ENCODE data around the gene GNAS-AS1. TPM values are rescaled to one million over a fixed set of nuclear protein-coding genes. Genes with fewer than 3 reads are reported as not detected.
"Not testable (repeated sequence)": the region's sequence is repeated elsewhere in the genome, so short reads cannot be mapped to it uniquely, and the experiment has no call there.

The GNAS-AS1 gene
- total RNA-seq, 1 experiment from 2014 or later = 4.0 TPM

GRCh38 chr20:58820515-58820914, 30.2 kb downstream of the GNAS-AS1 start:
- not testable (repeated sequence) for H3K4me3 ChIP-seq (ENCODE audit: low read length); H2AFZ ChIP-seq (ENCODE audit: low read length); H3K27ac ChIP-seq (ENCODE audit: low read length); H3K79me2 ChIP-seq (ENCODE audit: low read length); DNase-seq; H3K4me2 ChIP-seq (ENCODE audit: low read depth, low read length, poor library complexity, severe bottlenecking); H3K9ac ChIP-seq (ENCODE audit: low read length); H3K9me3 ChIP-seq (ENCODE audit: low read length); H3K4me1 ChIP-seq (ENCODE audit: low read length); H3K36me3 ChIP-seq (ENCODE audit: insufficient read depth, low read length); H3K27me3 ChIP-seq (ENCODE audit: low read length); H3K9me2 ChIP-seq (replicated peaks; ENCODE audit: insufficient read depth, low read length); H4K20me1 ChIP-seq (ENCODE audit: insufficient read depth, low read depth, low read length)

- H3K27me3 ChIP-seq (ENCODE audit: low read length) = no peaks in the 10 kb centered on the region
- H3K4me1 ChIP-seq (ENCODE audit: low read length) = no peaks in the 10 kb centered on the region
- DNase-seq = no peak
- no peak overlapping the region for H3K9ac ChIP-seq (ENCODE audit: low read length)
- no peaks in the 10 kb centered on the region for H3K79me2 ChIP-seq (ENCODE audit: low read length)
- no peaks in the 10 kb centered on the region for H3K36me3 ChIP-seq (ENCODE audit: insufficient read depth, low read length)
- H3K4me2 ChIP-seq (ENCODE audit: low read depth, low read length, poor library complexity, severe bottlenecking) = no peak overlapping the region
- H3K27ac ChIP-seq (ENCODE audit: low read length) = no peak overlapping the region
- H2AFZ ChIP-seq (ENCODE audit: low read length) = no peak overlapping the region
- no peaks in the 10 kb centered on the region for H3K9me3 ChIP-seq (ENCODE audit: low read length)
- no peak overlapping the region for H3K4me3 ChIP-seq (ENCODE audit: low read length)
- no peaks in the 10 kb centered on the region for H3K9me2 ChIP-seq (replicated peaks; ENCODE audit: insufficient read depth, low read length)
- H4K20me1 ChIP-seq (ENCODE audit: insufficient read depth, low read depth, low read length) = 0 out of 2 replicates have a peak, but pooled peaks cover 1% of the 10 kb centered on the region
Observed at GRCh38 chr20:58819921-58820320, 30.8 kb downstream of the GNAS-AS1 start.

GRCh38 chr20:58818586-58819285, 32.0 kb downstream of the GNAS-AS1 start:
- DNase-seq = no peak
- no peaks in the 10 kb centered on the region for H3K4me1 ChIP-seq (ENCODE audit: low read length)
- H3K4me3 ChIP-seq (ENCODE audit: low read length) = no peak overlapping the region
- no peaks in the 10 kb centered on the region for H3K9me2 ChIP-seq (replicated peaks; ENCODE audit: insufficient read depth, low read length)
- H3K9me3 ChIP-seq (ENCODE audit: low read length) = no peaks in the 10 kb centered on the region
- H3K4me2 ChIP-seq (ENCODE audit: low read depth, low read length, poor library complexity, severe bottlenecking) = no peak overlapping the region
- H3K79me2 ChIP-seq (ENCODE audit: low read length) = no peaks in the 10 kb centered on the region
- H3K27me3 ChIP-seq (ENCODE audit: low read length) = no peaks in the 10 kb centered on the region
- no peak overlapping the region for H2AFZ ChIP-seq (ENCODE audit: low read length)
- H3K36me3 ChIP-seq (ENCODE audit: insufficient read depth, low read length) = no peaks in the 10 kb centered on the region
- H3K27ac ChIP-seq (ENCODE audit: low read length) = no peak overlapping the region
- H4K20me1 ChIP-seq (ENCODE audit: insufficient read depth, low read depth, low read length) = no peaks in the 10 kb centered on the region
- H3K9ac ChIP-seq (ENCODE audit: low read length) = no peak overlapping the region

GRCh38 chr20:58817748-58818147, 33.0 kb downstream of the GNAS-AS1 start:
- no peaks in the 10 kb centered on the region for H3K9me3 ChIP-seq (ENCODE audit: low read length)
- no peak overlapping the region for H3K4me2 ChIP-seq (ENCODE audit: low read depth, low read length, poor library complexity, severe bottlenecking)
- no peak for DNase-seq
- no peaks in the 10 kb centered on the region for H4K20me1 ChIP-seq (ENCODE audit: insufficient read depth, low read depth, low read length)
- H3K4me1 ChIP-seq (ENCODE audit: low read length) = no peaks in the 10 kb centered on the region
- no peaks in the 10 kb centered on the region for H3K9me2 ChIP-seq (replicated peaks; ENCODE audit: insufficient read depth, low read length)
- no peak overlapping the region for H3K27ac ChIP-seq (ENCODE audit: low read length)
- no peak overlapping the region for H2AFZ ChIP-seq (ENCODE audit: low read length)
- no peaks in the 10 kb centered on the region for H3K36me3 ChIP-seq (ENCODE audit: insufficient read depth, low read length)
- H3K9ac ChIP-seq (ENCODE audit: low read length) = no peak overlapping the region
- no peaks in the 10 kb centered on the region for H3K27me3 ChIP-seq (ENCODE audit: low read length)
- H3K4me3 ChIP-seq (ENCODE audit: low read length) = no peak overlapping the region
- H3K79me2 ChIP-seq (ENCODE audit: low read length) = no peaks in the 10 kb centered on the region

- no peak overlapping the region for H3K4me2 ChIP-seq (ENCODE audit: low read depth, low read length, poor library complexity, severe bottlenecking)
- no peaks in the 10 kb centered on the region for H3K4me1 ChIP-seq (ENCODE audit: low read length)
- H3K9me2 ChIP-seq (replicated peaks; ENCODE audit: insufficient read depth, low read length) = no peaks in the 10 kb centered on the region
- no peaks in the 10 kb centered on the region for H3K79me2 ChIP-seq (ENCODE audit: low read length)
- H4K20me1 ChIP-seq (ENCODE audit: insufficient read depth, low read depth, low read length) = no peaks in the 10 kb centered on the region
- no peaks in the 10 kb centered on the region for H3K9me3 ChIP-seq (ENCODE audit: low read length)
- no peaks in the 10 kb centered on the region for H3K27me3 ChIP-seq (ENCODE audit: low read length)
- H3K36me3 ChIP-seq (ENCODE audit: insufficient read depth, low read length) = no peaks in the 10 kb centered on the region
- no peak overlapping the region for H3K27ac ChIP-seq (ENCODE audit: low read length)
- no peak overlapping the region for H3K4me3 ChIP-seq (ENCODE audit: low read length)
- DNase-seq = no peak
- no peak overlapping the region for H3K9ac ChIP-seq (ENCODE audit: low read length)
- no peak overlapping the region for H2AFZ ChIP-seq (ENCODE audit: low read length)
Observed at GRCh38 chr20:58816957-58817651, 33.6 kb downstream of the GNAS-AS1 start.

- Histone ChIP-seq H4K20me1 (ENCODE audit: insufficient read depth, low read depth, low read length) (no peaks in the 10 kb centered on the region), H3K9me3 (ENCODE audit: low read length) (no peaks in the 10 kb centered on the region), H3K9me2 (replicated peaks; ENCODE audit: insufficient read depth, low read length) (no peaks in the 10 kb centered on the region), H3K4me2 (ENCODE audit: low read depth, low read length, poor library complexity, severe bottlenecking) (no peak overlapping the region), H3K79me2 (ENCODE audit: low read length) (no peaks in the 10 kb centered on the region), H3K4me3 (ENCODE audit: low read length) (no peak overlapping the region), H3K4me1 (ENCODE audit: low read length) (no peaks in the 10 kb centered on the region), H3K27ac (ENCODE audit: low read length) (no peak overlapping the region), H2AFZ (ENCODE audit: low read length) (no peak overlapping the region), H3K27me3 (ENCODE audit: low read length) (no peaks in the 10 kb centered on the region), H3K9ac (ENCODE audit: low read length) (no peak overlapping the region), H3K36me3 (ENCODE audit: insufficient read depth, low read length) (no peaks in the 10 kb centered on the region)
- DNase-seq = no peak
Observed at GRCh38 chr20:58816051-58816450, 34.7 kb downstream of the GNAS-AS1 start.

GRCh38 chr20:58815448-58815847, 35.3 kb downstream of the GNAS-AS1 start:
- Histone ChIP-seq H3K27ac (ENCODE audit: low read length) (no peak overlapping the region), H3K9ac (ENCODE audit: low read length) (no peak overlapping the region), H4K20me1 (ENCODE audit: insufficient read depth, low read depth, low read length) (no peaks in the 10 kb centered on the region), H3K36me3 (ENCODE audit: insufficient read depth, low read length) (no peaks in the 10 kb centered on the region), H3K9me2 (replicated peaks; ENCODE audit: insufficient read depth, low read length) (no peaks in the 10 kb centered on the region), H3K4me2 (ENCODE audit: low read depth, low read length, poor library complexity, severe bottlenecking) (no peak overlapping the region), H3K4me1 (ENCODE audit: low read length) (no peaks in the 10 kb centered on the region), H2AFZ (ENCODE audit: low read length) (no peak overlapping the region), H3K79me2 (ENCODE audit: low read length) (no peaks in the 10 kb centered on the region), H3K4me3 (ENCODE audit: low read length) (no peak overlapping the region), H3K9me3 (ENCODE audit: low read length) (no peaks in the 10 kb centered on the region), H3K27me3 (ENCODE audit: low read length) (no peaks in the 10 kb centered on the region)
- no peak for DNase-seq

- no peaks in the 10 kb centered on the region for H3K9me2 ChIP-seq (replicated peaks; ENCODE audit: insufficient read depth, low read length)
- no peaks in the 10 kb centered on the region for H3K9me3 ChIP-seq (ENCODE audit: low read length)
- no peaks in the 10 kb centered on the region for H3K79me2 ChIP-seq (ENCODE audit: low read length)
- H2AFZ ChIP-seq (ENCODE audit: low read length) = no peak overlapping the region
- no peak overlapping the region for H3K4me3 ChIP-seq (ENCODE audit: low read length)
- no peaks in the 10 kb centered on the region for H4K20me1 ChIP-seq (ENCODE audit: insufficient read depth, low read depth, low read length)
- no peak overlapping the region for H3K4me2 ChIP-seq (ENCODE audit: low read depth, low read length, poor library complexity, severe bottlenecking)
- DNase-seq = no peak
- no peak overlapping the region for H3K27ac ChIP-seq (ENCODE audit: low read length)
- H3K36me3 ChIP-seq (ENCODE audit: insufficient read depth, low read length) = no peaks in the 10 kb centered on the region
- no peaks in the 10 kb centered on the region for H3K4me1 ChIP-seq (ENCODE audit: low read length)
- H3K27me3 ChIP-seq (ENCODE audit: low read length) = no peaks in the 10 kb centered on the region
- no peak overlapping the region for H3K9ac ChIP-seq (ENCODE audit: low read length)
Observed at GRCh38 chr20:58813369-58813768, 37.3 kb downstream of the GNAS-AS1 start.

Measured in Karpas-422 (cell line).